PC-9 (cell line): ENCODE results near the gene ZNF609. TPM values are rescaled to one million over a fixed set of nuclear protein-coding genes. Genes with fewer than 3 reads are reported as not detected.

Source experiments
- BruUV-seq: library from RNA; stranded (reverse); fragments of 400-500 nt; replicated peaks from 2 replicates; lab custom pipeline; 2021; lab: Mats Ljungman, UMichigan
- CTCF ChIA-PET: fragments of 300-600 bp; sonication (Branson Sonifier 250); formaldehyde crosslinking; loops from one replicate; lab custom pipeline; 2022; ENCODE audit warnings: antibody characterized with exemption; lab: Charles Lee
- POLR2A ChIA-PET: fragments of 300-600 bp; sonication (Branson Sonifier 250); formaldehyde crosslinking; loops from one replicate; lab custom pipeline; 2022; ENCODE audit warnings: antibody characterized with exemption; ENCODE audit not compliant: unreplicated experiment; lab: Charles Lee
- DNase-seq, 2 experiments: peaks; one replicate each; pipeline versions ENCODE4 v3.0.0 to v3.0.0-alpha.2; 2015 to 2022; ENCODE audit warnings: mixed read lengths in 1 of 2
- H2AFZ ChIP-seq: fragments of 200-600 bp; sonication (generic); 2 replicates; pipeline ENCODE4 v1.8.1; 2017; ENCODE audit warnings: antibody characterized with exemption
- H3F3A ChIP-seq: fragments of 200-600 bp; sonication (generic); 2 replicates; pipeline ENCODE4 v1.8.1; 2017; ENCODE audit warnings: antibody characterized with exemption, mild to moderate bottlenecking, low read depth; ENCODE audit not compliant: insufficient read depth
- H3K27ac ChIP-seq: fragments of 200-600 bp; sonication (generic); 2 replicates; pipeline ENCODE4 v1.6.1; 2016; ENCODE audit warnings: mixed run types
- H3K27me3 ChIP-seq: fragments of 200-600 bp; sonication (generic); 2 replicates; pipeline ENCODE4 v1.6.1; 2016; ENCODE audit warnings: low read depth, mixed run types; ENCODE audit not compliant: insufficient read depth
- H3K36me3 ChIP-seq: fragments of 200-600 bp; sonication (generic); 2 replicates; pipeline ENCODE4 v1.6.1; 2016; ENCODE audit warnings: low read depth, mixed run types
- H3K4me1 ChIP-seq: fragments of 200-600 bp; sonication (generic); replicated peaks from 2 replicates; pipeline ENCODE4 v1.6.1; 2016; ENCODE audit warnings: mixed run types; ENCODE audit not compliant: insufficient read depth
- H3K4me2 ChIP-seq: fragments of 200-600 bp; sonication (generic); 2 replicates; pipeline ENCODE4 v1.6.1; 2017; ENCODE audit warnings: mixed run types
- H3K4me3 ChIP-seq: fragments of 200-600 bp; sonication (generic); 2 replicates; pipeline ENCODE4 v1.6.1; 2016; ENCODE audit warnings: mixed run types
- H3K79me2 ChIP-seq: fragments of 200-600 bp; sonication (generic); 2 replicates; pipeline ENCODE4 v1.6.1; 2017; ENCODE audit warnings: low read depth, mixed run types
- H3K9me2 ChIP-seq: fragments of 200-600 bp; sonication (generic); 2 replicates; pipeline ENCODE4 v1.8.1; 2017; ENCODE audit warnings: mild to moderate bottlenecking; ENCODE audit not compliant: insufficient read depth
- H3K9me3 ChIP-seq: fragments of 200-600 bp; sonication (generic); 2 replicates; pipeline ENCODE4 v1.8.1; 2016; ENCODE audit warnings: low read depth; ENCODE audit not compliant: insufficient read depth
- H4K20me1 ChIP-seq: fragments of 200-600 bp; sonication (generic); 2 replicates; pipeline ENCODE4 v1.8.1; 2017; ENCODE audit not compliant: insufficient read depth
- EZH2 ChIP-seq: fragments of 200-600 bp; sonication (generic); IDR thresholded peaks from 2 replicates; pipeline ENCODE4 v1.8.0; 2017; ENCODE audit warnings: antibody characterized with exemption, low read depth
- intact Hi-C: fragments of 100-400 bp; cut with micrococcal nuclease; formaldehyde crosslinking; loops from one replicate; pipeline ENCODE4 v1.10.0; 2022; ENCODE audit not compliant: unreplicated experiment
- total RNA-seq: library from RNA; stranded (reverse); gene quantifications from 2 replicates; pipeline ENCODE4 v1.2.3, GENCODE V29; 2021
- TF ChIP-seq, protein P1 (sequence below): fragments of 200-600 bp; sonication (generic); conservative IDR thresholded peaks from 2 replicates; pipeline ENCODE4 v1.6.1; 2017; ENCODE audit warnings: mixed run types, antibody characterized with exemption, mild to moderate bottlenecking, moderate library complexity

ZNF609 gene
- total RNA-seq, 1 experiment from 2014 or later: 38.6 TPM

DNA sequence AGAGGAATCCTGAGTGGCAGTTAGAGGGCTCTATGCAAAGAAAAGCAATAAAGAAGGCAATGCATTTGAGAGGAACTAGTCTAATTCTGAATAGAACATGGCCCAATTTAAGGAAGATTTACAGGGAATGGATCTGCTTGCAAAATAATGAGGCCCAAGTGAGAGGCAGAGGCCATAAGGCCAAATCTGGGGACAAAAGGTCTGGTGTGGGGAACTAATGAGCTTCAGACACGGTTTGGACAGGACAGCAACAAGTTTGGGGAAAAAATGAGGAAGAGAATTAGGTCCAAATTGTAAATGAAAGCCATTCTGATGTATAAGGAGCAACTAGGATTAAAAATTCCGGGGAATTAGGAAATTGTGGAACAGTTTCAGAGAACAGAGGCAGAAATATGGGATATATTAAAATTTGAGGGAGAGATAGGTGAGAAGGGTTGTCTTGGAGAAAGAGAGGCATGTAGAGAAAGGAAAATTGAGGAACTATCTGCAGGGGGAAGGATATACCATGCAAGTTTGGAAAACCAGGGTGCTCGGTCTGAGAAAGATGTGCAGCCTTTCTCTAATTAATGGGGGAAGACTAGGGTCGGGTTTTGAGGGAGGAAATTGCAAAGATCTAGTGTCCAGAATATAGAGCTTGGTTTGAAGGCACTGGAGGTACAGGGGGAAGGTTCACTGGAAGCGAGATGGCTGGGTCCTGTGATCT, 241.3 kb downstream of the ZNF609 start:
- H3K79me2 ChIP-seq: peaks cover 51% of the 10 kb centered on the region
- no peaks in the 10 kb centered on the region for H3K9me2 ChIP-seq
- H3K4me1 ChIP-seq: peaks cover 25% of the 10 kb centered on the region; the same call in 1 of the 2 replicates
- H3K27me3 ChIP-seq: no peaks in the 10 kb centered on the region
- no peak for DNase-seq
- no peak overlapping the region for H2AFZ ChIP-seq
- BruUV-seq: TSS peak; percentile 27
- H3K9me3 ChIP-seq: no peaks in the 10 kb centered on the region
- peak overlapping the region; percentile 84 for H3K4me2 ChIP-seq
- no peaks in the 10 kb centered on the region for H3K36me3 ChIP-seq
- H3F3A ChIP-seq: no peaks in the 10 kb centered on the region; the same call in 1 of the 2 replicates
- ChIA-PET POLR2A (no interaction called here), CTCF (no interaction called here)
- H4K20me1 ChIP-seq: peaks cover 7% of the 10 kb centered on the region; the same call in 1 of the 2 replicates
- TF ChIP-seq EZH2: no peak
- TF ChIP-seq, protein P1, sequence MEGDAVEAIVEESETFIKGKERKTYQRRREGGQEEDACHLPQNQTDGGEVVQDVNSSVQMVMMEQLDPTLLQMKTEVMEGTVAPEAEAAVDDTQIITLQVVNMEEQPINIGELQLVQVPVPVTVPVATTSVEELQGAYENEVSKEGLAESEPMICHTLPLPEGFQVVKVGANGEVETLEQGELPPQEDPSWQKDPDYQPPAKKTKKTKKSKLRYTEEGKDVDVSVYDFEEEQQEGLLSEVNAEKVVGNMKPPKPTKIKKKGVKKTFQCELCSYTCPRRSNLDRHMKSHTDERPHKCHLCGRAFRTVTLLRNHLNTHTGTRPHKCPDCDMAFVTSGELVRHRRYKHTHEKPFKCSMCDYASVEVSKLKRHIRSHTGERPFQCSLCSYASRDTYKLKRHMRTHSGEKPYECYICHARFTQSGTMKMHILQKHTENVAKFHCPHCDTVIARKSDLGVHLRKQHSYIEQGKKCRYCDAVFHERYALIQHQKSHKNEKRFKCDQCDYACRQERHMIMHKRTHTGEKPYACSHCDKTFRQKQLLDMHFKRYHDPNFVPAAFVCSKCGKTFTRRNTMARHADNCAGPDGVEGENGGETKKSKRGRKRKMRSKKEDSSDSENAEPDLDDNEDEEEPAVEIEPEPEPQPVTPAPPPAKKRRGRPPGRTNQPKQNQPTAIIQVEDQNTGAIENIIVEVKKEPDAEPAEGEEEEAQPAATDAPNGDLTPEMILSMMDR: no peak
- intact Hi-C loops: no loop called here
- H3K4me3 ChIP-seq: peak overlapping the region; percentile 73; the same call in 1 of the 2 replicates
- H3K27ac ChIP-seq: no peak overlapping the region

DNA sequence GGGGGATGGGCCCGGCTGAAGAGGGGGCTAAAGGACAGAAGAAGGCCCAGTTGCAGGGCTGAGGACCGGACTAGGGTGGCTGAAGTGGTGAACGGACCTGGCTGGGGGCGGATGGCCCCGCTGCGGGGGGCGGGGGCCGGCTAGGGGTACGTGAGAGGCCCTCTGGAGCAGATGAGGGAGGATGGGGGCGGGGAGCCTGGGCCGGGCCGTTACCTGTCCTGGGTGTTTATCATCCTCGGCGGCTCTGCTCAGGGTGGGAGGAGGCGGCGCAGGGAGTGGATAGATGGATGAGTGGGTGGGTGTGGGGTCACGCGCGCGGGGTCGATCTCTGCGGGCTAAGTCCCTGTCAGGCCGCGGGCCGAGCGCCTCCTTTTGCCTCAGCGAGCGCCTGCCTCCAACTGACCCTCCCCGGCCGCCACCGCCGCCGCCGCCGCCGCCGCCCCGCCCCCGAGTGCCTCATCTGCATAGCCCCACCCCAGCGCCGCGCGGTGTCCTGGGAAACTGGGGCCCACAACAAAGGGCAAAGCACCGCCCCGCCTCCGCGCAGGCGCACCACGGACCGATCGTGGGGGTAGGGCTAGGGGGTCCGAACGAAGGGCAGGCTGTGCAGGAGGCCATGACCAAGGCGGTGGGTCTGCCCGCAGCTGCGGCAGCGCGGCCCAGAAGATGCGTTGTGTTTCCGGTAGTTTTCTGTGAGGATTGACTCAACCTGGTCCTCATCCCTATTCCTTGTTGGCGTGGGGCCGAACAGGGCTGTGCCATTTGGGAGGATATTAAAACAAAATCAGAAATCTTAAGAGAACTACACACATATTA, 242.6 kb downstream of the ZNF609 start:
- Histone ChIP-seq H3K36me3 (no peaks in the 10 kb centered on the region), H3K27ac (no peak overlapping the region), H3K79me2 (peaks cover 44% of the 10 kb centered on the region), H4K20me1 (peaks cover 3% of the 10 kb centered on the region; the same call in 1 of the 2 replicates), H2AFZ (peak overlapping the region; percentile 90), H3K9me3 (no peaks in the 10 kb centered on the region), H3F3A (no peaks in the 10 kb centered on the region; the same call in 1 of the 2 replicates), H3K9me2 (no peaks in the 10 kb centered on the region), H3K4me1 (peaks cover 25% of the 10 kb centered on the region; the same call in 1 of the 2 replicates), H3K4me2 (peak overlapping the region; percentile 84), H3K27me3 (no peaks in the 10 kb centered on the region), H3K4me3 (peak overlapping the region; percentile 73)
- intact Hi-C loops: no loop called here
- peak; percentile 62 to 94 for DNase-seq
- no peak for TF ChIP-seq EZH2
- TF ChIP-seq, protein P1: no peak
- no TSS peak for BruUV-seq
- ChIA-PET POLR2A (no interaction called here), CTCF (no interaction called here)

DNA sequence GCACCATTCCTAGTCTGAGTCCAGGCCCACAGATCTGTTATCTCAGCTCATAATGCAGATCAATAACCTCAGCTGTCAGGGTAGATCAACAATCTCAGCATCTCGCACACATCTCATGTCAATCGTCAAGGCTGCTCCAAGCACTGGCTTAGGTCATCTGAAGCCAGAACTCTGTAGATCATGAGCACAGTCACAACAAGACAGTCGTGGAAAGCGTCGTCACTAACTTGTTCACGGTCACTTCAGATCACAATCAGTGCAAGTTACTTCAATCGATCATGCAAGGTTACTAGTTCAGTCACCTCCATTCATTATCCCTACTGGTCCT, 243.2 kb downstream of the ZNF609 start:
- no peaks in the 10 kb centered on the region for H3K9me2 ChIP-seq
- BruUV-seq: TSS peak; percentile 77
- no peaks in the 10 kb centered on the region for H4K20me1 ChIP-seq
- peak overlapping the region; percentile 90 for H2AFZ ChIP-seq
- no peaks in the 10 kb centered on the region for H3K9me3 ChIP-seq
- ChIA-PET CTCF (no interaction called here), POLR2A (no interaction called here)
- intact Hi-C loops: no loop called here
- DNase-seq: no peak
- H3K79me2 ChIP-seq: peaks cover 41% of the 10 kb centered on the region
- H3K36me3 ChIP-seq: no peaks in the 10 kb centered on the region
- H3F3A ChIP-seq: no peaks in the 10 kb centered on the region
- no peaks in the 10 kb centered on the region for H3K27me3 ChIP-seq
- TF ChIP-seq, protein P1: no peak
- no peak for TF ChIP-seq EZH2
- H3K27ac ChIP-seq: no peak overlapping the region
- H3K4me2 ChIP-seq: peak overlapping the region; percentile 84
- H3K4me3 ChIP-seq: peak overlapping the region; percentile 73
- H3K4me1 ChIP-seq: peaks cover 25% of the 10 kb centered on the region; the same call in 1 of the 2 replicates
